Chondrocyte (in vitro differentiated cells): ENCODE results near the gene MMGT1. TPM values are rescaled to one million over a fixed set of nuclear protein-coding genes. Genes with fewer than 3 reads are reported as not detected.
A peak's percentile ranks its signal among the peaks of the same experiment; 100 is the strongest.
"Not testable (repeated sequence)": the region's sequence is repeated elsewhere in the genome, so short reads cannot be mapped to it uniquely, and the experiment has no call there.

ENCODE experiments used
- DNase-seq: peaks from one replicate; pipeline ENCODE4 v3.0.0; 2021; ENCODE audit warnings: mixed read lengths, low spot score
- H3K27ac Mint-ChIP-seq: one replicate; pipeline ENCODE4 v1.8.0; 2021; ENCODE audit warnings: mild to moderate bottlenecking, moderate library complexity, mixed read lengths; ENCODE audit not compliant: unreplicated experiment
- H3K27me3 Mint-ChIP-seq: 2 replicates; pipeline ENCODE4 v1.8.0; 2021; ENCODE audit warnings: low read depth, mixed read lengths
- H3K36me3 Mint-ChIP-seq: 2 replicates; pipeline ENCODE4 v1.8.0; 2021; ENCODE audit warnings: low read depth, mixed read lengths
- H3K4me1 Mint-ChIP-seq: 2 replicates; pipeline ENCODE4 v1.8.0; 2021; ENCODE audit warnings: low read depth, mild to moderate bottlenecking, mixed read lengths
- H3K4me3 Mint-ChIP-seq: one replicate; pipeline ENCODE4 v1.8.0; 2021; ENCODE audit warnings: mild to moderate bottlenecking, moderate library complexity, mixed read lengths; ENCODE audit not compliant: unreplicated experiment
- H3K9me3 Mint-ChIP-seq: 2 replicates; pipeline ENCODE4 v1.8.0; 2021; ENCODE audit warnings: low read depth, mixed read lengths
- CTCF ChIP-seq: fragments of 200-600 bp; sonication (generic); IDR thresholded peaks from 2 replicates; pipeline ENCODE4 v1.5.0; 2021; ENCODE audit warnings: antibody characterized with exemption, mild to moderate bottlenecking, moderate library complexity
- total RNA-seq: library from RNA; stranded (reverse); gene quantifications from 3 replicates; pipeline ENCODE4 v1.2.1, GENCODE V29; 2021

The MMGT1 gene
- total RNA-seq, 1 donor from 2014 or later, result 27.6 TPM

- DNase-seq, result no peak
- H3K27ac Mint-ChIP-seq, result no peak overlapping the region
- H3K36me3 Mint-ChIP-seq, result no peaks in the 10 kb centered on the region
- H3K4me1 Mint-ChIP-seq, result no peaks in the 10 kb centered on the region
- peaks cover 4% of the 10 kb centered on the region for H3K27me3 Mint-ChIP-seq
- TF ChIP-seq CTCF, result peak; percentile 78
- H3K9me3 Mint-ChIP-seq, result peaks cover 5% of the 10 kb centered on the region
- H3K4me3 Mint-ChIP-seq, result no peak overlapping the region
Measured at GRCh38 chrX:135931644-135932487, 41.9 kb downstream of the MMGT1 start.

- peaks cover 3% of the 10 kb centered on the region for H3K9me3 Mint-ChIP-seq
- peaks cover 4% of the 10 kb centered on the region for H3K27me3 Mint-ChIP-seq
- no peaks in the 10 kb centered on the region for H3K4me1 Mint-ChIP-seq
- H3K36me3 Mint-ChIP-seq, result no peaks in the 10 kb centered on the region
- no peak overlapping the region for H3K27ac Mint-ChIP-seq
- DNase-seq, result no peak
- H3K4me3 Mint-ChIP-seq, result no peak overlapping the region
- TF ChIP-seq CTCF, result no peak
Measured at GRCh38 chrX:135927897-135928296, 45.9 kb downstream of the MMGT1 start.

DNA sequence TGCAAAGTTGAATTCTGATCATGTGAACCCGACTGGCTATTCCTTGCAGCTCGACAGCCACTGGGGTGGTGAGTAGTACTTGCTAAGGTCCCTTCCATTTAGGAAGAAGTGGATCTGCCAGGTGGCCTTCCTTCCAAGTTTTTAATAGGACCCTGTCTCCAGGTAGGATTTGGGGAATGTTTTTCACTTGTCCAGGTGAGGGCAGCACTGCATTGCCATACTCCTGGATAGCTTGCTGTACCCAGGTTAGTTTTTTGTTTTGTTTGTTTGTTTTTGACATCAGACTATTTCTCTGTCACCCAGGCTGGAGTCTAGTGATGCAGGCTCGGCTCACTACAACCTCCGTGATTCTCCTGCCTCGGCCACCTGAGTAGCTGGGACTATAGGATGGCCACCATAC, 50.4 kb downstream of the MMGT1 start:
- no peak for DNase-seq
- peak; percentile 54 for TF ChIP-seq CTCF
- no peaks in the 10 kb centered on the region for H3K36me3 Mint-ChIP-seq
- no peaks in the 10 kb centered on the region for H3K27me3 Mint-ChIP-seq
- H3K4me1 Mint-ChIP-seq, result no peaks in the 10 kb centered on the region
- no peak overlapping the region for H3K27ac Mint-ChIP-seq
- H3K4me3 Mint-ChIP-seq, result no peak overlapping the region
- no peaks in the 10 kb centered on the region for H3K9me3 Mint-ChIP-seq

GRCh38 chrX:135920516-135920915, 53.3 kb downstream of the MMGT1 start:
- H3K36me3 Mint-ChIP-seq, H3K4me3 Mint-ChIP-seq, H3K4me1 Mint-ChIP-seq, H3K9me3 Mint-ChIP-seq, H3K27ac Mint-ChIP-seq, H3K27me3 Mint-ChIP-seq, DNase-seq: not testable (repeated sequence)

- Mint-ChIP-seq H3K27ac (no peak overlapping the region), H3K4me3 (no peak overlapping the region), H3K36me3 (no peaks in the 10 kb centered on the region), H3K27me3 (peaks cover 3% of the 10 kb centered on the region), H3K4me1 (no peaks in the 10 kb centered on the region), H3K9me3 (peaks cover 8% of the 10 kb centered on the region)
- no peak for DNase-seq
- no peak for TF ChIP-seq CTCF
Measured at GRCh38 chrX:135914404-135914803, 59.4 kb downstream of the MMGT1 start.

Other genes with a start within 250 kb of the MMGT1 start
- not detected in 3 replicates for gene CT45A3, start 205.8 kb downstream of the MMGT1 start, total RNA-seq
- gene CT45A5, start 188.5 kb downstream of the MMGT1 start, total RNA-seq, result not detected in 3 replicates
- not detected in 3 replicates for gene CT45A6, start 171.2 kb downstream of the MMGT1 start, total RNA-seq
- not detected in 3 replicates for gene CT45A2, start 154.0 kb downstream of the MMGT1 start, total RNA-seq
- gene CT45A7, start 136.7 kb downstream of the MMGT1 start, total RNA-seq, result not detected in 3 replicates
- not detected in 3 replicates for gene CT45A8, start 119.5 kb downstream of the MMGT1 start, total RNA-seq
- gene CT45A9, start 102.2 kb downstream of the MMGT1 start, total RNA-seq, result not detected in 3 replicates
- gene CT45A10, start 80.5 kb downstream of the MMGT1 start, total RNA-seq, result not detected in 3 replicates
- gene SAGE1, start 80.3 kb downstream of the MMGT1 start, total RNA-seq, result not detected in 3 replicates
- 19.0 to 20.7 TPM (median 20.4 TPM) in 3 replicates for gene SLC9A6, start 11.4 kb upstream of the MMGT1 start, total RNA-seq
- gene FHL1, start 173.5 kb upstream of the MMGT1 start, total RNA-seq, result 744 to 1,032 TPM (median 1,007 TPM) in 3 replicates